ENCODE results near the gene HAGHL.
A peak's percentile ranks its signal among the peaks of the same experiment; 100 is the strongest.

The HAGHL gene

DNA sequence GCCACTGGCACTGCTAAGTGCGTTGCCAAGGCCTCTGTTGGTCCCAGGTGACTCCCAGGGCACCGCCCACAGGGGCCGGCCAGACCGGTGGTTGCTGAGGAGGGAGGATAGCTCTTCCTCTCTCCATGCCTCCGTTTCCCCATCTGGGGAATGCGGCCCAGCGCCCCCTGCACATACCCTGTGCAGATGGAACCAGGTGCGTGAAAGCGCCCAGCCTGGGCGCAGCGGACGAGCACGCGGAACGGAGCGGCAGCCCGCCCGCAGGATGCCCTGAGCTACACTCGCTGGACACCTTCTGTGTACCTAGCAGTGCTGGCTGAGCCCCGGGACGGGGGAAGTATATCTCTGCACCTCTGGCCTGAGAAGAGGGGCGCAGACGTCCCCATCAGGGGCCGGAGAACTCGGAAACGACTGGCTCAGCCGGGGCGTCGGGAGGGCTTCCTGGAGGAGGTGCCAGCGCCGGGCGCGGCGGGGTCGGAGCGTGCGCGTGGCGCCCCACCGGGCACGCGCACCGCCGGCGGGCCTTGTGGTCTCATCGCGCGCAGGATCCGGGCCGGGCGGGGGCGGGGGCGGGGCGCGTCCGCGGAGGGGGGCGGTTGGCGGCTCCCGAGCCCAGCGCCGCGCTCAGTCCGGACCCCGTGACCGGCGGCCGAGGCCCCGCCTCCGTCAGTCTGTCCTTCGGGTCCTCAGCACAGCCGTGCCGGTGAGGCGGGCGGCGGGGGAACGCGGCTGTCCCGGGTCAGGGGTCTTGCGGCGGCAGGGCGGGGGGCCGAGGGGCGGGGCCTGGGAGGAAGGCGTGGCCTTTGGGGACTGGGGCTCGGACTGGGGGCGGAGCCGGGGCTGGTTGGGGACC, at the start of gene HAGHL, which contains the start of gene CCDC78:
Gene HAGHL, plus strand, starts transcription at position 669 of the 853 bp plus-strand sequence. CDS start 404 bp downstream, outside the sequence.
Gene CCDC78, minus strand, starts transcription at position 6 of the 853 bp plus-strand sequence. CDS start 76 bp downstream, outside the sequence.
- DNase-seq (ENCODE audit: low spot score) = peak; percentile 58

- no peak for DNase-seq (ENCODE audit: low spot score)
These were observed 49.4 kb upstream of the HAGHL start for GRCh38 chr16:677316-678190.

GRCh38 chr16:678209-678857, 48.6 kb upstream of the HAGHL start:
- no peak for DNase-seq (ENCODE audit: low spot score)

DNA sequence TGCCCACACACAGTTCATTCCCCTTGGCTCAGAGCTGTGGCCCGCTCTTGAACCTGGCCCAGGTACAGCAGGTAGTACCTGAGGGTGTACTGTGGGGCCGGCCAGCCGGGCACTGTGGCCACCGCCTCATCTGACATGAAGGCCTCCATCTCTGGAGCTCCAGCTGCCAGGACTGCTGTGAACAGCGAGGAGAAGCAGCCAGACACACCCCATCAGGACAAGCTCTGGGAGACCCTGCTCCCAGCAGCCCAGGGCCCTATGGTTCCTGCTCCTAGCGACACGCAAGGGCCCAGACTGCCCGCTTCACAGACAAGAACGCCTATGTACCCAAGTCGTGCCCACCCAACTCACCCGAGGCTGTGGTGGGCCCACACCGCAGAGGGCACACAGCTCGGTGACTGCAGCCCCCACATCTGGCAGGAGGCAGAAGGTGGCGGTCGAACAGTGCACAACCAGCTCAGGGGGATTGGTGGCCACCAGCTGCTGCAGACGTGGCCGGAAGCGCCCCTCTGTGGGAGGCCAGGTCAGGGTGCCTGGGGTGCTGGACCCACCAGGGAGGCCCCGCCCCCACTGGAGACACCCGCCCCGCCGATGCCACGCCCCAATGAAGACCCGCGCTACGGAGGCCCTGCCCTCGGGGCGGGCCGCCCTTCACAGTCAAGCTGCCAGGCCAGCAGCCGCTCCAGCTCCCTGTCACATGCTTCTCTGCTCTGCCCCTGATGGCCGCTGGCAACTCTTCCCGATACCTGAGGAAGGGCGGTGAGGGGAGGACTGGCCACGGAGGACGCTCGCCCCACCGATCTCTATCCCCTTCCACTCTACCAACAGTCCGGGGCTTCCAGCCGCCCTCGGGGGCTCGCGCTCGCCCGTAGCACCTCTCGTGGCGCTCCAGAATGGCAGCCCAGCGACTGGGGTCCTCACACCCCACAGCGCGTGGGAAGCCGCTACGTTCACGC, 47.8 kb upstream of the HAGHL start:
- DNase-seq (ENCODE audit: low spot score) = peak; percentile 64

DNA sequence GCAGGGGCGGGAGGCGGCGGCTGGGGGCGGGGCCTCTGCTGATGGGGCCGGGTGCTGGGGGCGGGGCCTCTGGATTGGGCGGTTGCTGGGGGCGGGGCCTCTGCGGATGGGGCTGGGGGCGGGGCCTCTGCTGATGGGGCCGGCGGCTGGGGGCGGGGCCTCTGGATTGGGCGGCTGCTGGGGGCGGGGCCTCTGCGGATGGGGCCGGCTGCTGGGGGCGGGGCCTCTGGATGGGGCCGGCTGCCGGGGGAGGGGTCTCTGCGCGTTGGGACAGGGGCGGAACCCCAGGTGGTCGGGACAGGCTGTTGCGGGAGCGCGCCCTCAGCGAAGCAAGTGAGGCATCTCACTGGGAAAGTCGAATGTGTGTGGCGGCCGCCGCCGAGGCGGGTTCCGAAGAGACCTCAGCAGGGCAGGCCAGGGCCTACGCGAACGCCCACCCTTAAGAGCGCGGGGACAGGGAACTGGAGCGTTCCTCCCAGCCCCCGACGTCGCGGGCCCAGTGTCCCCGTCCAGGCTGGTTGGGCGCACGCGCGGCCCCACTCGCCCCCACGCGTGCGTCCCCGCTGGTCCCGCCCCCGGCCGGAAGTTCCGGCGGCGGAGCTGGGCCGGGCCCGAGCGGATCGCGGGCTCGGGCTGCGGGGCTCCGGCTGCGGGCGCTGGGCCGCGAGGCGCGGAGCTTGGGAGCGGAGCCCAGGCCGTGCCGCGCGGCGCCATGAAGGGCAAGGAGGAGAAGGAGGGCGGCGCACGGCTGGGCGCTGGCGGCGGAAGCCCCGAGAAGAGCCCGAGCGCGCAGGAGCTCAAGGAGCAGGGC, 46.9 kb upstream of the HAGHL start, which contains the start of gene STUB1:
Gene STUB1, plus strand, starts transcription at position 597 of the 811 bp plus-strand sequence. Its CDS starts 116 bp downstream, at position 713.
- DNase-seq (ENCODE audit: low spot score) = peak; percentile 84

- DNase-seq (ENCODE audit: low spot score) = no peak
These were observed 46.3 kb upstream of the HAGHL start for GRCh38 chr16:680625-680945.

- DNase-seq (ENCODE audit: low spot score) = peak; percentile 56
These were observed 45.8 kb upstream of the HAGHL start for GRCh38 chr16:680967-681745.

- DNase-seq (ENCODE audit: low spot score) = peak; percentile 44
These were observed 45.0 kb upstream of the HAGHL start for GRCh38 chr16:681746-682427.

GRCh38 chr16:682493-683395, 44.2 kb upstream of the HAGHL start:
- no peak for DNase-seq (ENCODE audit: low spot score)

- peak; percentile 46 for DNase-seq (ENCODE audit: low spot score)
These were observed 43.4 kb upstream of the HAGHL start for GRCh38 chr16:683396-684070.

GRCh38 chr16:684071-684794, 42.7 kb upstream of the HAGHL start, which contains the start of gene JMJD8:
Gene JMJD8, minus strand, starts transcription at chr16:684334. Its CDS starts 15 bp downstream, at chr16:684319.
- peak; percentile 96 for DNase-seq (ENCODE audit: low spot score)

DNA sequence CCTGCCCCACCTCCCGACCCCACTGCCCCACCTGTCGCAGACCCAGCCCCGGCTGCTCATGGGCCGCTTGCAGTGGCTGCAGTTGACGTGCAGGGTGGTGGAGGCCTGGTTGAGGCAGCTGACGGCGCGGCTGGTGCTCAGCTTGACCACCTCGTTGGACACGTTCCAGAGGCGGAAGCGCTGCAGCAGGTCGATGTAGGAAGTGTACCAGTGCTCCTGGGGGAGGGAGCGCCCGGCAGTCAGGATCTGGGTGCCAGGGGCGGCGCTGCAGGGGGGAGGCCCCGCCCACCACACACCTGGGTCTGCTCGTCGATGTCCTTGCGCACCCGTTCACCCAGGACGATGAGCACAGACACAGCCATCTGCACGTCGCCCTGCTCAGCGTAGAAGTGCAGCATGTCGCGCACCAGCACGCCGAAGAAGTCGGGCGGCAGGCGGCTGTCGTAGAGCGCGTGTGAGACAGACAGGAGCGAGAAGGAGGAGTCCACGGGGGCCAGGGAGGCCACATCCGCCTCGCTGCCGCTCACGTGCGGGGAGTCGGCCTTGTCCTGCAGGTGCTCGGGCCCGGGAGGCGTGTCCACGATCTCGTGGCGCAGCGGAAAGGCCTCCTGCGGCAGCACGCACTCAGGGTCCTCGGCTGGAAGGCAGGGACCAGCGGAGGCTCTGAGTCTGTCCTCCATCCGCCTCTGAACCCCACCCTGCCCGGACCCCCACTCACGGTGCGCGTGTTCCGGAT, 41.8 kb upstream of the HAGHL start:
- no peak for DNase-seq (ENCODE audit: low spot score)

DNA sequence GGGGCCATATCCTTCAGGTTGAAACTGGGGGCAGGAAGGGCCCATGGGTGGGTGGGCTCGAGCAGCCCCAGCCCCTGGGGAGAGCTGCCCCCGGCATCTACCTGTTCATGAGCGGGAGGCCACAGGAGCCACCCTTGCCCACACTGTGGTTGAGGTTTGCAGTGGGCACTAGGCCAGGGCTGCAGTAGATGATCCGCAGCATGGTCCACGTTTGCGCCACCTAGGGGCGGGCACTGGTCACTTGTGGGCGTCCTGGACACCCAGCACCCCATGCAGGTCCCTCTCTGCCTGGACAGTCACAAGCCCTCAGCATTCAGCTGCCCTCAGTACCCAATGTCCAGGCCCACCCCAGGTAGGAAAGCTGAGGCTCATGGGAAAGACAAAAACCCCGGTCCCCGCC, 40.9 kb upstream of the HAGHL start:
- DNase-seq (ENCODE audit: low spot score) = peak; percentile 62

GRCh38 chr16:686459-687260, 40.2 kb upstream of the HAGHL start:
- DNase-seq (ENCODE audit: low spot score) = no peak

GRCh38 chr16:687499-687898, 39.4 kb upstream of the HAGHL start:
- no peak for DNase-seq (ENCODE audit: low spot score)

All from kidney tubule cell (primary cell).